Ammon's horn (tissue), 1 donor: ENCODE measurements around the gene RGS6.

Experiments
- DNase-seq: peaks from one replicate; pipeline ENCODE4 v3.0.0-alpha.2; 2016; ENCODE audit warnings: low spot score

Gene RGS6

GRCh38 chr14:72578514-72578913 lies 646.3 kb downstream of the RGS6 start:
- no peak for DNase-seq

- DNase-seq = no peak
Observed at GRCh38 chr14:72582582-72582981, 650.4 kb downstream of the RGS6 start.

GRCh38 chr14:72583316-72584272 lies 651.4 kb downstream of the RGS6 start:
- DNase-seq = no peak

GRCh38 chr14:72588521-72588920 lies 656.3 kb downstream of the RGS6 start:
- DNase-seq = no peak

- no peak for DNase-seq
Observed at GRCh38 chr14:72589652-72590051, 657.4 kb downstream of the RGS6 start.

- DNase-seq = no peak
Observed at GRCh38 chr14:72590577-72590976, 658.3 kb downstream of the RGS6 start.

GRCh38 chr14:72591391-72591790 lies 659.2 kb downstream of the RGS6 start:
- no peak for DNase-seq

- no peak for DNase-seq
Observed at GRCh38 chr14:72594099-72594901, 662.1 kb downstream of the RGS6 start.

- no peak for DNase-seq
Observed at GRCh38 chr14:72595152-72595862, 663.1 kb downstream of the RGS6 start.

GRCh38 chr14:72597252-72598233 lies 665.3 kb downstream of the RGS6 start:
- no peak for DNase-seq

- no peak for DNase-seq
Observed at GRCh38 chr14:72598306-72598705, 666.1 kb downstream of the RGS6 start.

- no peak for DNase-seq
Observed at GRCh38 chr14:72599579-72600470, 667.6 kb downstream of the RGS6 start.

GRCh38 chr14:72600551-72601330 lies 668.5 kb downstream of the RGS6 start:
- DNase-seq = no peak

- no peak for DNase-seq
Observed at GRCh38 chr14:72603639-72604038, 671.4 kb downstream of the RGS6 start.

GRCh38 chr14:72604133-72604532 lies 671.9 kb downstream of the RGS6 start:
- DNase-seq = no peak

- no peak for DNase-seq
Observed at GRCh38 chr14:72605096-72605920, 673.1 kb downstream of the RGS6 start.

- DNase-seq = no peak
Observed at GRCh38 chr14:72605921-72606220, 673.6 kb downstream of the RGS6 start.

GRCh38 chr14:72606879-72607278 lies 674.6 kb downstream of the RGS6 start:
- DNase-seq = no peak
